ENCODE measurements around the gene CHRM1. TPM values are rescaled to one million over a fixed set of nuclear protein-coding genes. Genes with fewer than 3 reads are reported as not detected.

Gene CHRM1
- total RNA-seq, 4 donors from 2014 or later = 0.33 to 0.40 TPM; not detected in 2

GRCh38 chr11:62885137-62885750 lies 35.9 kb downstream of the CHRM1 start:
- intact Hi-C loops (cut with DNase I) = no loop called here
- Histone ChIP-seq H3K4me3 (no peak overlapping the region), H3K9me3 (no peaks in the 10 kb centered on the region), H3K27me3 (no peaks in the 10 kb centered on the region), H3K27ac (replicated peaks in 1 of 4) (no peak overlapping the region), H3K4me1 (peaks cover 25 to 86% (median 79%) of the 10 kb centered on the region in 4 donors), H3K36me3 (peaks cover 65 to 78% (median 71%) of the 10 kb centered on the region in 4 donors)
- TF ChIP-seq POLR2A (IDR thresholded peaks at IDR 0.05; ENCODE audit: low read depth) (no peak), EP300 (IDR thresholded peaks at IDR 0.05) (no peak), POLR2AphosphoS5 (IDR thresholded peaks at IDR 0.05) (no peak), CTCF (IDR thresholded peaks at IDR 0.05) (no peak)
- WGBS = 96% methylated on average over 10 of the region's 11 CpGs
- no peak for DNase-seq (ENCODE audit: extremely low spot score)

GRCh38 chr11:62883673-62884072 lies 37.5 kb downstream of the CHRM1 start:
- intact Hi-C loops (cut with DNase I) = no loop called here
- WGBS = 51% methylated on average over 3 of the region's 3 CpGs
- DNase-seq (ENCODE audit: extremely low spot score) = no peak
- Histone ChIP-seq H3K36me3 (peaks cover 60 to 65% (median 63%) of the 10 kb centered on the region in 4 donors), H3K4me3 (peak overlapping the region in 3 of 4 donors; percentile 72 to 96 (median 94)), H3K27me3 (no peaks in the 10 kb centered on the region), H3K27ac (replicated peaks in 1 of 4) (peak overlapping the region; percentile 13 to 100 (median 96)), H3K9me3 (no peaks in the 10 kb centered on the region), H3K4me1 (peaks cover 39 to 86% (median 80%) of the 10 kb centered on the region in 4 donors)
- TF ChIP-seq POLR2AphosphoS5 (IDR thresholded peaks at IDR 0.05) = no peak
- TF ChIP-seq CTCF (IDR thresholded peaks at IDR 0.05) = no peak

- peak overlapping the region; percentile 72 to 100 (median 95) for H3K4me3 ChIP-seq
- no peaks in the 10 kb centered on the region for H3K27me3 ChIP-seq
- 47% methylated on average over 5 of the region's 5 CpGs for WGBS
- peak overlapping the region; percentile 94 to 100 (median 99) for H3K27ac ChIP-seq (replicated peaks in 1 of 4)
- H3K4me1 ChIP-seq = peaks cover 39 to 81% (median 76%) of the 10 kb centered on the region in 4 donors
- intact Hi-C loops (cut with DNase I) = no loop called here
- H3K36me3 ChIP-seq = peaks cover 52 to 57% (median 56%) of the 10 kb centered on the region in 4 donors
- DNase-seq (ENCODE audit: extremely low spot score) = no peak
- H3K9me3 ChIP-seq = no peaks in the 10 kb centered on the region
- TF ChIP-seq POLR2A (IDR thresholded peaks at IDR 0.05; ENCODE audit: low read depth) = no peak
- no peak for TF ChIP-seq EP300 (IDR thresholded peaks at IDR 0.05)
- no peak for TF ChIP-seq POLR2AphosphoS5 (IDR thresholded peaks at IDR 0.05)
- TF ChIP-seq CTCF (IDR thresholded peaks at IDR 0.05) = no peak
Observed at GRCh38 chr11:62882788-62883501, 38.2 kb downstream of the CHRM1 start.

GRCh38 chr11:62882431-62882749 lies 38.8 kb downstream of the CHRM1 start:
- H3K36me3 ChIP-seq = peaks cover 47 to 52% (median 51%) of the 10 kb centered on the region in 4 donors
- peak overlapping the region; percentile 72 to 100 (median 95) for H3K4me3 ChIP-seq
- intact Hi-C loops (cut with DNase I) = no loop called here
- H3K27ac ChIP-seq (replicated peaks in 1 of 4) = peak overlapping the region; percentile 94 to 100 (median 99)
- peaks cover 39 to 80% (median 73%) of the 10 kb centered on the region in 4 donors for H3K4me1 ChIP-seq
- no peaks in the 10 kb centered on the region for H3K27me3 ChIP-seq
- TF ChIP-seq POLR2A (IDR thresholded peaks at IDR 0.05; ENCODE audit: low read depth) = no peak
- TF ChIP-seq CTCF (IDR thresholded peaks at IDR 0.05) = no peak
- no peak for TF ChIP-seq EP300 (IDR thresholded peaks at IDR 0.05)
- no peak for TF ChIP-seq POLR2AphosphoS5 (IDR thresholded peaks at IDR 0.05)
- 39% methylated on average over 6 of the region's 6 CpGs for WGBS
- no peaks in the 10 kb centered on the region for H3K9me3 ChIP-seq
- no peak for DNase-seq (ENCODE audit: extremely low spot score)
